ENCODE data around the gene GTPBP10. TPM values are rescaled to one million over a fixed set of nuclear protein-coding genes. Genes with fewer than 3 reads are reported as not detected.

GTPBP10 gene
- total RNA-seq, 1 experiment from 2014 or later, result 23.3 TPM

GRCh38 chr7:90345016-90345415 is 1.5 kb upstream of the GTPBP10 start:
- H3K4ac ChIP-seq (ENCODE audit: low read depth, low read length), result no peak overlapping the region
- no peak overlapping the region for H3K23ac ChIP-seq (ENCODE audit: insufficient read length, low read depth, low read length)
- no peaks in the 10 kb centered on the region for H4K20me1 ChIP-seq (ENCODE audit: control insufficient read depth, insufficient read depth, insufficient read length)
- H3K56ac ChIP-seq (ENCODE audit: insufficient read length, low read depth, low read length), result no peak overlapping the region
- TF ChIP-seq, protein P1, sequence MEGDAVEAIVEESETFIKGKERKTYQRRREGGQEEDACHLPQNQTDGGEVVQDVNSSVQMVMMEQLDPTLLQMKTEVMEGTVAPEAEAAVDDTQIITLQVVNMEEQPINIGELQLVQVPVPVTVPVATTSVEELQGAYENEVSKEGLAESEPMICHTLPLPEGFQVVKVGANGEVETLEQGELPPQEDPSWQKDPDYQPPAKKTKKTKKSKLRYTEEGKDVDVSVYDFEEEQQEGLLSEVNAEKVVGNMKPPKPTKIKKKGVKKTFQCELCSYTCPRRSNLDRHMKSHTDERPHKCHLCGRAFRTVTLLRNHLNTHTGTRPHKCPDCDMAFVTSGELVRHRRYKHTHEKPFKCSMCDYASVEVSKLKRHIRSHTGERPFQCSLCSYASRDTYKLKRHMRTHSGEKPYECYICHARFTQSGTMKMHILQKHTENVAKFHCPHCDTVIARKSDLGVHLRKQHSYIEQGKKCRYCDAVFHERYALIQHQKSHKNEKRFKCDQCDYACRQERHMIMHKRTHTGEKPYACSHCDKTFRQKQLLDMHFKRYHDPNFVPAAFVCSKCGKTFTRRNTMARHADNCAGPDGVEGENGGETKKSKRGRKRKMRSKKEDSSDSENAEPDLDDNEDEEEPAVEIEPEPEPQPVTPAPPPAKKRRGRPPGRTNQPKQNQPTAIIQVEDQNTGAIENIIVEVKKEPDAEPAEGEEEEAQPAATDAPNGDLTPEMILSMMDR (conservative IDR thresholded peaks at IDR 0.05), result no peak
- peak overlapping the region; percentile 97 to 98; a peak in 3 of 5 replicates for H3K4me3 Mint-ChIP-seq
- peaks cover 2% of the 10 kb centered on the region; the same call in 1 of the 2 replicates for H3K79me2 ChIP-seq (ENCODE audit: insufficient read depth, low read length)
- H3K4me1 Mint-ChIP-seq, result peaks cover 7 to 12% of the 10 kb centered on the region in 2 experiments
- H3K27ac Mint-ChIP-seq, result no peak overlapping the region; a peak in 2 of 7 replicates
- no peak overlapping the region for H2AK5ac ChIP-seq (ENCODE audit: insufficient read length, low read length)
- H2BK15ac ChIP-seq (ENCODE audit: low read depth, low read length), result no peak overlapping the region
- no peak overlapping the region for H3K9ac ChIP-seq (ENCODE audit: extremely low read depth, insufficient read length, low read length)
- no peak overlapping the region for H3T11ph ChIP-seq (ENCODE audit: low read length)
- H2BK120ac ChIP-seq (ENCODE audit: low read depth, low read length, poor library complexity, severe bottlenecking), result no peak overlapping the region
- no peak overlapping the region for H4K8ac ChIP-seq (replicated peaks; ENCODE audit: insufficient read length, low read depth, low read length)
- no peak for DNase-seq
- H3K18ac ChIP-seq (ENCODE audit: insufficient read length, low read depth, low read length), result no peak overlapping the region
- H3K79me1 ChIP-seq (ENCODE audit: insufficient read depth, low read depth, low read length, poor library complexity, severe bottlenecking), result no peaks in the 10 kb centered on the region
- no peak overlapping the region for H4K5ac ChIP-seq (ENCODE audit: insufficient read length, low read depth, low read length)
- no peak overlapping the region for H2BK20ac ChIP-seq (ENCODE audit: low read depth, low read length, poor library complexity, severe bottlenecking)
- H3K27ac ChIP-seq (ENCODE audit: insufficient read length, low read depth, low read length), result no peak overlapping the region
- H3K9me3 Mint-ChIP-seq, result no peaks in the 10 kb centered on the region; a peak in 1 of 5 replicates
- no peak overlapping the region for H2AFZ ChIP-seq (ENCODE audit: low read length)
- H3K23me2 ChIP-seq (ENCODE audit: insufficient read length, low read depth, low read length, poor library complexity, severe bottlenecking), result peaks cover 5% of the 10 kb centered on the region
- H3K9me3 ChIP-seq (ENCODE audit: control insufficient read depth, low read depth, low read length), result no peaks in the 10 kb centered on the region
- no peak overlapping the region for H2BK12ac ChIP-seq (ENCODE audit: insufficient read length, low read depth, low read length)
- H3K4me2 ChIP-seq (ENCODE audit: insufficient read depth, insufficient read length, low read length), result no peak overlapping the region
- H3K36me3 Mint-ChIP-seq (ENCODE audit: insufficient read depth in 1 of 3, low read depth in 3 of 3), result peaks cover 0 to 2% (median 0%) of the 10 kb centered on the region in 3 experiments; a peak in 2 of 7 replicates
- H4K91ac ChIP-seq (ENCODE audit: insufficient read length, low read depth, low read length), result no peak overlapping the region
- H3K27me3 ChIP-seq (ENCODE audit: insufficient read depth, low read length), result no peaks in the 10 kb centered on the region
- no peaks in the 10 kb centered on the region; the same call in 1 of the 2 replicates for H3K27me3 Mint-ChIP-seq (ENCODE audit: low read depth)
- H3K4me1 ChIP-seq (ENCODE audit: insufficient read depth, low read length), result no peaks in the 10 kb centered on the region
- H2BK5ac ChIP-seq (ENCODE audit: insufficient read length, low read length), result no peak overlapping the region
- H3K14ac ChIP-seq (ENCODE audit: insufficient read depth, low read length), result no peak overlapping the region
